HL-60 (cell line): ENCODE results near the gene SPINK1.

Source experiments
- CTCF ChIP-seq: IDR thresholded peaks from one replicate; pipeline ENCODE4 v1.5.1; 2011; ENCODE audit warnings: low read length, control low read depth, inconsistent platforms; ENCODE audit not compliant: insufficient read depth
- GABPA ChIP-seq: IDR thresholded peaks from 2 replicates; pipeline ENCODE4 v1.6.1; 2012; ENCODE audit warnings: low read depth
- POLR2AphosphoS5 ChIP-seq: IDR thresholded peaks from 2 replicates; pipeline ENCODE4 v1.6.1; 2012; ENCODE audit warnings: low read depth
- REST ChIP-seq: IDR thresholded peaks from 2 replicates; pipeline ENCODE4 v1.6.1; 2012; ENCODE audit warnings: low read depth; ENCODE audit not compliant: insufficient replicate concordance
- SPI1 ChIP-seq: IDR thresholded peaks from 2 replicates; pipeline ENCODE4 v1.6.1; 2012; ENCODE audit warnings: low read depth, mild to moderate bottlenecking, borderline replicate concordance

GRCh38 chr5:147856801-147857200, 25.3 kb upstream of the SPINK1 start:
- no peak for TF ChIP-seq GABPA
- TF ChIP-seq CTCF: no peak
- TF ChIP-seq POLR2AphosphoS5: no peak
- no peak for TF ChIP-seq REST
- no peak for TF ChIP-seq SPI1
